ENCODE data around the gene SERPINA12. TPM values are rescaled to one million over a fixed set of nuclear protein-coding genes. Genes with fewer than 3 reads are reported as not detected.
A peak's percentile ranks its signal among the peaks of the same experiment; 100 is the strongest.

The SERPINA12 gene
- total and polyA plus RNA-seq, 2 of the 13 experiments (the other 11 are each of a cell fraction or from before 2014, with no cell fraction given): 0.08 TPM; not detected in 1

DNA sequence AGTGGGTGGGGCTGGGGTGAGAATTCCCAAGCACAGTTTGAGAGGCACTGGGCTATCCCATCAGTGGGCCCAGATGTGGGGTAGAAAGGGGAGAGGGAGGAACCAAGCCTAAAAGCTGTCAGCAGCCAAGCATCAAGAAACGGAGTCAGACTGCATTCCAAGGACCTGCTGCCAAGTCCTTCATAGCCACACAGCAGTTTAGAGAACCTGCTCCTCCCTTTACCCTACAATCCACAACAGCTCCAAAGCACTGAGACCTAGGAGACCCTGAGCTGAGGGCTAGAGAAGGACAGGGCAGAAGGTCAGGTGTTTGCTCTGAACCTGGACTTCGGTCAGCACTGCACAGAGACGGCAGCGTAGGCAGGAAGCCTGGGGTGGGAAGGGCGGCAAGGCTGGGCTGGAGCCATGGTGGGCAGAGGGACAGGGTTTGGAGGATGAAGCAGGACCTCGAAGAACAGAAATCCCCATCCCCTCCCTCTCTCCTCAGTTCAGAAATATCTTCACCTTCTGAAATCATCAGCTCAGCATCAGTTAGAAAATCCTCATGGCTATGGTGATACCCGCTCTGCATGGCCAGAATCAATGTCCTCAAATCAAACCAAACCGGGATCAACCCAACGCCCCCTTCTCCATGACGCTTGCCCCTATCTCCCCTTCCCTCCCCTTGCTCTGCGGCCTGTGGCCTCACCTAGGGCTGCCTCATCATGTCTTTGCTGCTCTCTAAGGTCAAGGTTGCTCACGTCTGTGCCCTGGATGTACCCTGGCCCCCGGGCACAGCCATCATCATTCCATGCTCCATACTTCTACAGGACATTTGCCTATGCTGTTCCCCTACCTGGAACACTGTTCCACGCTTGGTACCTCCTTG is 39.1 kb upstream of the SERPINA12 start (continued):
- TF ChIP-seq, protein P1, sequence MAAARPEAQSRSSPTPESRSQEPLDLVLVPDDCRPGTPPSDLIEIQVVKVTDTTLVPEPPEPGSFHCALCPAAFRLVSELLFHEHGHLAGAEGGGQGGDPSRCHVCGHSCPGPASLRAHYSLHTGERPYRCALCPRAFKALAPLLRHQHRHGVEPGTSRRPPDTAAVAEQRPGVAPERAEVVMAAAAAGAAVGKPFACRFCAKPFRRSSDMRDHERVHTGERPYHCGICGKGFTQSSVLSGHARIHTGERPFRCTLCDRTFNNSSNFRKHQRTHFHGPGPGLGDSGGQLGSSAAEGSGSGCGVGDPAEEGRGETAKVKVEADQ (CRISPR knock-in tag; IDR thresholded peaks at IDR 0.05; ENCODE audit: borderline replicate concordance): no peak
- TF ChIP-seq, protein P2, sequence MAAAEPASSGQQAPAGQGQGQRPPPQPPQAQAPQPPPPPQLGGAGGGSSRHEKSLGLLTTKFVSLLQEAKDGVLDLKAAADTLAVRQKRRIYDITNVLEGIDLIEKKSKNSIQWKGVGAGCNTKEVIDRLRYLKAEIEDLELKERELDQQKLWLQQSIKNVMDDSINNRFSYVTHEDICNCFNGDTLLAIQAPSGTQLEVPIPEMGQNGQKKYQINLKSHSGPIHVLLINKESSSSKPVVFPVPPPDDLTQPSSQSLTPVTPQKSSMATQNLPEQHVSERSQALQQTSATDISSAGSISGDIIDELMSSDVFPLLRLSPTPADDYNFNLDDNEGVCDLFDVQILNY (CRISPR knock-in tag; conservative IDR thresholded peaks at IDR 0.05): no peak
- no peak for TF ChIP-seq ZNF75D (CRISPR knock-in tag; IDR thresholded peaks at IDR 0.05; ENCODE audit: borderline replicate concordance)
- no peak for TF ChIP-seq GTF3A (CRISPR knock-in tag; conservative IDR thresholded peaks at IDR 0.05)
- TF ChIP-seq, protein P3, sequence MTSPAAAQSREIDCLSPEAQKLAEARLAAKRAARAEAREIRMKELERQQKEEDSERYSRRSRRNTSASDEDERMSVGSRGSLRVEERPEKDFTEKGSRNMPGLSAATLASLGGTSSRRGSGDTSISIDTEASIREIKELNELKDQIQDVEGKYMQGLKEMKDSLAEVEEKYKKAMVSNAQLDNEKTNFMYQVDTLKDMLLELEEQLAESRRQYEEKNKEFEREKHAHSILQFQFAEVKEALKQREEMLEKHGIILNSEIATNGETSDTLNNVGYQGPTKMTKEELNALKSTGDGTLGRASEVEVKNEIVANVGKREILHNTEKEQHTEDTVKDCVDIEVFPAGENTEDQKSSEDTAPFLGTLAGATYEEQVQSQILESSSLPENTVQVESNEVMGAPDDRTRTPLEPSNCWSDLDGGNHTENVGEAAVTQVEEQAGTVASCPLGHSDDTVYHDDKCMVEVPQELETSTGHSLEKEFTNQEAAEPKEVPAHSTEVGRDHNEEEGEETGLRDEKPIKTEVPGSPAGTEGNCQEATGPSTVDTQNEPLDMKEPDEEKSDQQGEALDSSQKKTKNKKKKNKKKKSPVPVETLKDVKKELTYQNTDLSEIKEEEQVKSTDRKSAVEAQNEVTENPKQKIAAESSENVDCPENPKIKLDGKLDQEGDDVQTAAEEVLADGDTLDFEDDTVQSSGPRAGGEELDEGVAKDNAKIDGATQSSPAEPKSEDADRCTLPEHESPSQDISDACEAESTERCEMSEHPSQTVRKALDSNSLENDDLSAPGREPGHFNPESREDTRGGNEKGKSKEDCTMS (CRISPR knock-in tag; conservative IDR thresholded peaks at IDR 0.05): no peak
- no peak for TF ChIP-seq ZNF781 (CRISPR knock-in tag; IDR thresholded peaks at IDR 0.05; ENCODE audit: borderline replicate concordance, not compliant biosample characterization)
- no peak for TF ChIP-seq SRSF9 (IDR thresholded peaks at IDR 0.05; ENCODE audit: borderline replicate concordance, insufficient read depth, low read depth, low read length, poor library complexity, severe bottlenecking)
- TF ChIP-seq, protein P4, sequence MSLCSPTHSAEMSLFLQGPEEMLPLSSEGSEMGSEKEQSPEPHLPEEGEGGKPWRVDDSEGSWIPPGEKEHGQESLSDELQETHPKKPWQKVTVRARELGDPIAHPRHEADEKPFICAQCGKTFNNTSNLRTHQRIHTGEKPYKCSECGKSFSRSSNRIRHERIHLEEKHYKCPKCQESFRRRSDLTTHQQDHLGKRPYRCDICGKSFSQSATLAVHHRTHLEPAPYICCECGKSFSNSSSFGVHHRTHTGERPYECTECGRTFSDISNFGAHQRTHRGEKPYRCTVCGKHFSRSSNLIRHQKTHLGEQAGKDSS (CRISPR knock-in tag; IDR thresholded peaks at IDR 0.05; ENCODE audit: borderline replicate concordance, low read depth): no peak
- TF ChIP-seq EP300 (IDR thresholded peaks at IDR 0.05; ENCODE audit: low read depth in 2 of 2, low read length in 2 of 2): 0 out of 4 replicates have a peak, but pooled peaks of 1 of the 2 experiments have one; percentile 31
- 0 out of 2 replicates have a peak, but pooled peaks have one; percentile 25 for TF ChIP-seq EP300 (CRISPR knock-in tag; IDR thresholded peaks at IDR 0.05; ENCODE audit: borderline replicate concordance)
- TF ChIP-seq BORCS8-MEF2B (CRISPR knock-in tag; IDR thresholded peaks at IDR 0.05): no peak
- TF ChIP-seq EEA1 (CRISPR knock-in tag; IDR thresholded peaks at IDR 0.05; ENCODE audit: borderline replicate concordance): 0 out of 2 replicates have a peak, but pooled peaks have one; percentile 30
- TF ChIP-seq ZNF230 (CRISPR knock-in tag; IDR thresholded peaks at IDR 0.05): no peak
- no peak for TF ChIP-seq CHD4 (IDR thresholded peaks at IDR 0.05; ENCODE audit: borderline replicate concordance, low read length)
- TF ChIP-seq ZFYVE20 (CRISPR knock-in tag; IDR thresholded peaks at IDR 0.05; ENCODE audit: borderline replicate concordance, low read depth): no peak
- no peak for TF ChIP-seq ETV6 (CRISPR knock-in tag; conservative IDR thresholded peaks at IDR 0.05)
- TF ChIP-seq ZNF605 (CRISPR knock-in tag; IDR thresholded peaks at IDR 0.05): no peak
- TF ChIP-seq ZNF549 (CRISPR knock-in tag; IDR thresholded peaks at IDR 0.05): peak; percentile 97
- TF ChIP-seq, protein P5, sequence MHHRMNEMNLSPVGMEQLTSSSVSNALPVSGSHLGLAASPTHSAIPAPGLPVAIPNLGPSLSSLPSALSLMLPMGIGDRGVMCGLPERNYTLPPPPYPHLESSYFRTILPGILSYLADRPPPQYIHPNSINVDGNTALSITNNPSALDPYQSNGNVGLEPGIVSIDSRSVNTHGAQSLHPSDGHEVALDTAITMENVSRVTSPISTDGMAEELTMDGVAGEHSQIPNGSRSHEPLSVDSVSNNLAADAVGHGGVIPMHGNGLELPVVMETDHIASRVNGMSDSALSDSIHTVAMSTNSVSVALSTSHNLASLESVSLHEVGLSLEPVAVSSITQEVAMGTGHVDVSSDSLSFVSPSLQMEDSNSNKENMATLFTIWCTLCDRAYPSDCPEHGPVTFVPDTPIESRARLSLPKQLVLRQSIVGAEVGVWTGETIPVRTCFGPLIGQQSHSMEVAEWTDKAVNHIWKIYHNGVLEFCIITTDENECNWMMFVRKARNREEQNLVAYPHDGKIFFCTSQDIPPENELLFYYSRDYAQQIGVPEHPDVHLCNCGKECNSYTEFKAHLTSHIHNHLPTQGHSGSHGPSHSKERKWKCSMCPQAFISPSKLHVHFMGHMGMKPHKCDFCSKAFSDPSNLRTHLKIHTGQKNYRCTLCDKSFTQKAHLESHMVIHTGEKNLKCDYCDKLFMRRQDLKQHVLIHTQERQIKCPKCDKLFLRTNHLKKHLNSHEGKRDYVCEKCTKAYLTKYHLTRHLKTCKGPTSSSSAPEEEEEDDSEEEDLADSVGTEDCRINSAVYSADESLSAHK (CRISPR knock-in tag; IDR thresholded peaks at IDR 0.05; ENCODE audit: borderline replicate concordance): no peak

All from HepG2 (cell line).